Thyroid gland (tissue), 4 donors: ENCODE measurements around the gene ASF1B.

ENCODE experiments used
- POLR2A ChIP-seq, 2 donors: fragments of 450-650 bp; IDR thresholded peaks; one replicate each; pipeline ENCODE4 v1.6.1; 2017; ENCODE audit warnings: antibody characterized with exemption in 2 of 2, mild to moderate bottlenecking in 2 of 2, moderate library complexity in 1 of 2
- TF ChIP-seq, protein P1 (sequence below), 6 experiments: fragments of 200-600 bp in 3 of 6; fragments of 450-650 bp in 3 of 6; sonication (generic) in 3 of 6; IDR thresholded peaks; one replicate each; pipeline ENCODE4 v1.5.1; 2016 to 2019; ENCODE audit warnings: antibody characterized with exemption in 6 of 6, mild to moderate bottlenecking in 2 of 6, inconsistent platforms in 1 of 6, moderate library complexity in 1 of 6

DNA sequence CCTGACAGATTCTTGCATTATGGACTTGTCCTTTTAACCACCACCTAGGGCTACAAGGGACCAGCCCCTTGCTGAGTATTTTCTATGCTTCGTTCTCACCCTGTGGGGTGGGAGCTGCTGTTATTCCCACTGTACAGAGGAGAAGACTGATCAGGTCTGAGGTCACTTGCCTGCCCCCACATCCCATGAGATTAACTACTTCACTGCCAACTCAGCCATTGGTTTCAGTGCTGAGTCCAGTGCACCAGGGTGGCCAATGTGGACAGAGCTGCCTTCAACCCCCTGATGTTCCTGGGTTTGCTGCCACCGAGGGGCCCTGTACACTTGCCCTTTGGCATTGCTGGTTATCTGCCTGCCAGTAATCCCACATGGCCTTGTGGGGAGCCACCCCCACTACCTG lies 25.7 kb downstream of the ASF1B start:
- TF ChIP-seq POLR2A (IDR thresholded peaks at IDR 0.05): no peak
- TF ChIP-seq, protein P1, sequence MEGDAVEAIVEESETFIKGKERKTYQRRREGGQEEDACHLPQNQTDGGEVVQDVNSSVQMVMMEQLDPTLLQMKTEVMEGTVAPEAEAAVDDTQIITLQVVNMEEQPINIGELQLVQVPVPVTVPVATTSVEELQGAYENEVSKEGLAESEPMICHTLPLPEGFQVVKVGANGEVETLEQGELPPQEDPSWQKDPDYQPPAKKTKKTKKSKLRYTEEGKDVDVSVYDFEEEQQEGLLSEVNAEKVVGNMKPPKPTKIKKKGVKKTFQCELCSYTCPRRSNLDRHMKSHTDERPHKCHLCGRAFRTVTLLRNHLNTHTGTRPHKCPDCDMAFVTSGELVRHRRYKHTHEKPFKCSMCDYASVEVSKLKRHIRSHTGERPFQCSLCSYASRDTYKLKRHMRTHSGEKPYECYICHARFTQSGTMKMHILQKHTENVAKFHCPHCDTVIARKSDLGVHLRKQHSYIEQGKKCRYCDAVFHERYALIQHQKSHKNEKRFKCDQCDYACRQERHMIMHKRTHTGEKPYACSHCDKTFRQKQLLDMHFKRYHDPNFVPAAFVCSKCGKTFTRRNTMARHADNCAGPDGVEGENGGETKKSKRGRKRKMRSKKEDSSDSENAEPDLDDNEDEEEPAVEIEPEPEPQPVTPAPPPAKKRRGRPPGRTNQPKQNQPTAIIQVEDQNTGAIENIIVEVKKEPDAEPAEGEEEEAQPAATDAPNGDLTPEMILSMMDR (IDR thresholded peaks at IDR 0.05): no peak
